ENCODE data around the gene ACTG2.
"Not testable (repeated sequence)": the region's sequence is repeated elsewhere in the genome, so short reads cannot be mapped to it uniquely, and the experiment has no call there.

The ACTG2 gene

GRCh38 chr2:73868204-73868978 lies 24.4 kb upstream of the ACTG2 start:
- H3K27ac ChIP-seq = no peak overlapping the region
- H3K9ac ChIP-seq = no peak overlapping the region
- no peak overlapping the region for H3K4me3 ChIP-seq
- no peaks in the 10 kb centered on the region for H3K27me3 ChIP-seq
- no peak overlapping the region for H3K4me2 ChIP-seq
- H3K4me1 ChIP-seq = no peaks in the 10 kb centered on the region
- H3K9me3 ChIP-seq (replicated peaks in 1 of 11) = no peaks in the 10 kb centered on the region
- TF ChIP-seq Cebpa-rat (IDR thresholded peaks at IDR 0.05) = no peak
- H4K20me1 ChIP-seq = no peaks in the 10 kb centered on the region
- H3K36me3 ChIP-seq = peaks cover 32 to 55% (median 40%) of the 10 kb centered on the region in 11 experiments

DNA sequence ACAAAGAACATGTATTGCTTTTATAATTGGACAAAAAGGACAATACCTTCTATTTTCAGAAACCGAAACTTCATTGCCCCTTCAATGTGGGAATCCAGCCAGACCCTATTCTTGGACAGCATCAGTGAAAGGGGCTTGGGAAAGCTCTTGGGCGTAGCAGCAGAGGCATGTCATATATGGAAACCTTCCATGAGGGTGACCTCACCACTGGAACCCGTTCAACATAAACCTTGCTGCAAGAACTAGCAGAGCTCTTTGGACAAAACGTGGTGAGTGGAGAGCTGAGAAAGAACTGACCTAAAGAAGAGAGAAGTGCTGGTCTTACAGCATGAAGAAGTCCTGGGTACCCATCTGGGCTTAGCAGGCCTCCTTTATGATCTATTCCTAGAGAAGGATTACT lies 22.7 kb upstream of the ACTG2 start:
- H3K4me1 ChIP-seq = no peaks in the 10 kb centered on the region
- no peak overlapping the region for H3K4me3 ChIP-seq
- H3K36me3 ChIP-seq = peaks cover 15 to 38% (median 23%) of the 10 kb centered on the region in 11 experiments
- H3K9ac ChIP-seq = no peak overlapping the region
- TF ChIP-seq Cebpa-rat (IDR thresholded peaks at IDR 0.05) = no peak
- H3K9me3 ChIP-seq (replicated peaks in 1 of 11) = no peaks in the 10 kb centered on the region
- H3K27me3 ChIP-seq = no peaks in the 10 kb centered on the region
- H4K20me1 ChIP-seq = no peaks in the 10 kb centered on the region
- no peak overlapping the region for H3K27ac ChIP-seq
- H3K4me2 ChIP-seq = no peak overlapping the region

DNA sequence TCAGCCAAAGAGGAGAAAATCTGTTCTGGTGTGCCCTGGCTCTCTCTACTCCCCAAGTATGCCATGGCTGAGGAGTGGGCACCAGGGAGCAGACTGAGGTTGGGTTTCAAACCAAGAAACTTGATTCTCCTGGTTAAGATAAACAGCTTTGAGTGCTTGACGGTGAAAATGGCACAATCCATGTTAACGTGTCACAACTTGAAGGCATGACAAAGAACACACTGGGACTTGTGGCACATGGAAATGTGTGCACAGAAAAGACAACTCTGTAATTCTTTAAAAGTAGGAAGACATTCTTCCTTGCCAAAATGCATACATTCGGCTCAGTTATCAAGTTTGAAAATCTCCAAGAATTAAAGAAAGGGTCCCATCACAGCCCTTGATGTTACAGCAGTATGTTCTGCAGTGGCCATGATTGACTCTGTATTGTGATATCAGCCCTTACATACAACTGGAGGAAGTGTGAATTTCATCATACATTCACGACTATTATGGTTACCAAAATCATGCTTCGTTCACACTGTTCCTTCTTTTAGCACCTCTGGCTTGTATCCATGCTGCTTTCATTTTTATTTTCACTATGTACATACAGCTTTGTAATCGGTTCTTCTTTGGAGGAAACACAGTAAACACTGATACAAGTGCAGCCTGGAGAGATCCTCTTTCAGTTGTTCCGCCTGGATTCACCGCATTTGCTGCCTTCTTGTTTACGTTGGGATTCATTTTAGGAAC lies 15.6 kb upstream of the ACTG2 start:
- peaks cover 0 to 10% (median 0%) of the 10 kb centered on the region in 10 experiments; a peak in 6 of 20 replicates for H3K4me1 ChIP-seq
- peak overlapping the region in 1 of 11 experiments; percentile 26; a peak in 1 of 22 replicates for H3K27ac ChIP-seq
- no peaks in the 10 kb centered on the region for H3K27me3 ChIP-seq
- H3K36me3 ChIP-seq = peaks cover 0 to 3% (median 0%) of the 10 kb centered on the region in 11 experiments; a peak in 2 of 22 replicates
- TF ChIP-seq Cebpa-rat (IDR thresholded peaks at IDR 0.05) = no peak
- no peak overlapping the region for H3K9ac ChIP-seq
- no peaks in the 10 kb centered on the region for H4K20me1 ChIP-seq
- peak overlapping the region in 3 of 11 experiments; percentile 4 to 44 (median 16); a peak in 2 of 22 replicates for H3K4me2 ChIP-seq
- no peak overlapping the region for H3K4me3 ChIP-seq
- H3K9me3 ChIP-seq (replicated peaks in 1 of 11) = no peaks in the 10 kb centered on the region

DNA sequence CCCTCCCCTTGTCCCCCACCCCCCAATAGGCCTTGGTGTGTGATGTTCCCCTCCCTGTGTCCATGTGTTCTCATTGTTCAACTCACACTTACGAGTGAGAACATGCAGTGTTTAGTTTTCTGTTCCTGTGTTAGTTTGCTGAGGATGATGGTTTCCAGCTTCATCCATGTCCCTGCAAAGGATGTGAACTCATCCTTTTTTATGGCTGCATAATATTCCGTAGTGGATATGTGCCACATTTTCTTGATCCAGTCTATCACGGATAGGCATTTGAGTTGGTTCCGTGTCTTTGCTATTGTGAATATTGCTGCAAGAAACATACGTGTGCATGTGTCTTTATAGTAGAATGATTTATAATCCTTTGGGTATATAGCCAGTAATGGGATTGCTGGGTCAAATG lies 14.8 kb upstream of the ACTG2 start:
- not testable (repeated sequence) for H3K9ac ChIP-seq; H3K27me3 ChIP-seq; H3K27ac ChIP-seq; H3K4me3 ChIP-seq; H3K36me3 ChIP-seq; H3K9me3 ChIP-seq (replicated peaks in 1 of 11); H3K4me2 ChIP-seq; H4K20me1 ChIP-seq; H3K4me1 ChIP-seq

GRCh38 chr2:73885406-73885805 lies 7.4 kb upstream of the ACTG2 start:
- no peaks in the 10 kb centered on the region for H3K4me1 ChIP-seq
- TF ChIP-seq Cebpa-rat (IDR thresholded peaks at IDR 0.05) = no peak
- no peak overlapping the region for H3K4me3 ChIP-seq
- no peaks in the 10 kb centered on the region for H3K27me3 ChIP-seq
- H4K20me1 ChIP-seq = no peaks in the 10 kb centered on the region
- no peaks in the 10 kb centered on the region for H3K9me3 ChIP-seq (replicated peaks in 1 of 11)
- no peak overlapping the region for H3K27ac ChIP-seq
- no peaks in the 10 kb centered on the region for H3K36me3 ChIP-seq
- H3K4me2 ChIP-seq = no peak overlapping the region
- no peak overlapping the region for H3K9ac ChIP-seq

GRCh38 chr2:73886357-73886756 lies 6.5 kb upstream of the ACTG2 start:
- Histone ChIP-seq H3K4me2 (no peak overlapping the region), H3K9me3 (replicated peaks in 1 of 11) (no peaks in the 10 kb centered on the region), H3K4me3 (no peak overlapping the region), H4K20me1 (no peaks in the 10 kb centered on the region), H3K9ac (no peak overlapping the region), H3K4me1 (no peaks in the 10 kb centered on the region), H3K36me3 (no peaks in the 10 kb centered on the region), H3K27me3 (no peaks in the 10 kb centered on the region), H3K27ac (no peak overlapping the region)
- TF ChIP-seq Cebpa-rat (IDR thresholded peaks at IDR 0.05) = no peak

GRCh38 chr2:73887596-73888353 lies 5.0 kb upstream of the ACTG2 start:
- H3K9me3 ChIP-seq (replicated peaks in 1 of 11); H3K27ac ChIP-seq; H3K27me3 ChIP-seq; H3K9ac ChIP-seq; H3K4me2 ChIP-seq; H3K4me3 ChIP-seq; H3K4me1 ChIP-seq; H3K36me3 ChIP-seq; H4K20me1 ChIP-seq: not testable (repeated sequence)

DNA sequence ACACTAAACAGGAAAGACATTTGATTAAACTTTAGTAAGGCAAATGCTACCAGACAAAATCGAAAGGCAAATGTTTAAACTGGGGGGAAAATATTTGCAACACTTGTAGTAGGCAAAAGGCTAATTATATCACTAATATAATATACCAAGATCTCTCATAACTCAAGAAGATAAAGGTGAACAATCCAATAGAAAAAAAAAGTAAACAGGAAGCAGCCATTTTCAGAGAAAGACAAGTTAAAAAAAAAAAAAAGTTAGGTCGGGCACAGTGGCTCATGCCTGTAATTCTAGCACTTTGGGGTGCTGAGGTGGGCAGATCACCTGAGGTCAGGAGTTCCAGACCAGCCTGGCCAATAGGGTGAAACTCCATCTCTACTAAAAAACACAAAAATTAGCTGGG lies 4.4 kb upstream of the ACTG2 start:
- no peaks in the 10 kb centered on the region for H4K20me1 ChIP-seq
- H3K36me3 ChIP-seq = no peaks in the 10 kb centered on the region
- no peaks in the 10 kb centered on the region for H3K9me3 ChIP-seq (replicated peaks in 1 of 11)
- H3K4me1 ChIP-seq = no peaks in the 10 kb centered on the region
- H3K4me2 ChIP-seq = no peak overlapping the region
- no peak overlapping the region for H3K9ac ChIP-seq
- H3K27me3 ChIP-seq = no peaks in the 10 kb centered on the region
- TF ChIP-seq Cebpa-rat (IDR thresholded peaks at IDR 0.05) = no peak
- no peak overlapping the region for H3K27ac ChIP-seq
- no peak overlapping the region for H3K4me3 ChIP-seq

- no peak overlapping the region for H3K9ac ChIP-seq
These were observed 3.6 kb upstream of the ACTG2 start for GRCh38 chr2:73889206-73889605.

More at GRCh38 chr2:73889206-73889605, 3.6 kb upstream of the ACTG2 start:
- H3K27me3 ChIP-seq = no peaks in the 10 kb centered on the region
- H3K4me3 ChIP-seq = no peak overlapping the region
- TF ChIP-seq Cebpa-rat (IDR thresholded peaks at IDR 0.05) = no peak
- no peaks in the 10 kb centered on the region for H4K20me1 ChIP-seq
- H3K4me2 ChIP-seq = no peak overlapping the region
- H3K36me3 ChIP-seq = no peaks in the 10 kb centered on the region
- H3K4me1 ChIP-seq = no peaks in the 10 kb centered on the region
- no peak overlapping the region for H3K27ac ChIP-seq
- H3K9me3 ChIP-seq (replicated peaks in 1 of 11) = no peaks in the 10 kb centered on the region

Data from BLaER1 treated with 17β-estradiol and CSF1 and Interleukin-3, amounts not matched to agents 10 nM and 100 nM (cell line).